Measurements from ENCODE around the gene PGLYRP2. TPM values are rescaled to one million over a fixed set of nuclear protein-coding genes. Genes with fewer than 3 reads are reported as not detected.

PGLYRP2 gene
- total and polyA plus RNA-seq, 9 of the 15 experiments (the other 6 are each of a cell fraction or from before 2014, with no cell fraction given) = not detected

- no peaks in the 10 kb centered on the region for H3K36me3 ChIP-seq (ENCODE audit: control insufficient read depth, insufficient read depth, low read length)
- H3K4me1 ChIP-seq (replicated peaks in 1 of 2; ENCODE audit: control insufficient read depth in 2 of 2, insufficient read depth in 2 of 2, low read length in 2 of 2) = peaks cover 3 to 20% of the 10 kb centered on the region in 2 experiments; a peak in 4 of 5 replicates
- H3K9ac ChIP-seq (ENCODE audit: insufficient read depth in 1 of 2, low read depth in 2 of 2, low read length in 2 of 2) = no peak overlapping the region
- CTCF ChIA-PET (ENCODE audit: low intra/inter-chr PET ratio) = no interaction called here
- in situ Hi-C loops (cut with MboI) = no loop called here
- H3K79me2 ChIP-seq (ENCODE audit: control insufficient read depth, insufficient read depth, low read length) = no peaks in the 10 kb centered on the region
- ATAC-seq (no peak), FAIRE-seq (peak; percentile 55), DNase-seq (ENCODE audit: extremely low read depth in 1 of 4, low spot score in 3 of 4) (no peak)
- BruUV-seq (replicated peaks) = no TSS peak
- peaks cover 10 to 25% of the 10 kb centered on the region in 2 experiments; a peak in 4 of 5 replicates for H3K27me3 ChIP-seq (ENCODE audit: control insufficient read depth in 2 of 2, insufficient read depth in 2 of 2, low read length in 2 of 2)
- no peak overlapping the region; the same call in 1 of the 2 replicates for H3K4me2 ChIP-seq (ENCODE audit: insufficient read depth, low read length)
- 3% methylated on average over 8 of the region's 8 CpGs for whole genome bisulfite sequencing (ENCODE audit: insufficient coverage, low coverage, missing lambda C conversion rate)
- H3K9me3 ChIP-seq (replicated peaks; ENCODE audit: control insufficient read depth, insufficient read depth, low read depth, low read length) = no peaks in the 10 kb centered on the region
- intact Hi-C loops (cut with micrococcal nuclease) = no loop called here
- H3K4me3 ChIP-seq = no peak overlapping the region
- H3K9me1 ChIP-seq (ENCODE audit: control insufficient read depth, insufficient read depth, low read length) = no peaks in the 10 kb centered on the region
- no peaks in the 10 kb centered on the region for H4K20me1 ChIP-seq (replicated peaks; ENCODE audit: control insufficient read depth, insufficient read depth, low read length)
- no peak overlapping the region for H3K27ac ChIP-seq (ENCODE audit: extremely low read depth, low read depth, low read length)
- POLR2A ChIA-PET = interaction anchor here (0.5 to 1.4 kb wide), 3 partner anchors 8 to 48 kb away, joined by 3 to 5 read pairs (median 3); partner anchors contain the start of gene AKAP8L
- no peak overlapping the region for H2AFZ ChIP-seq (ENCODE audit: low read depth, low read length)
- TF ChIP-seq C11orf30 (IDR thresholded peaks at IDR 0.05; ENCODE audit: low read depth) = peak; percentile 93
- TF ChIP-seq ARID1B (IDR thresholded peaks at IDR 0.05) = 0 out of 2 replicates have a peak, but pooled peaks have one; percentile 20
- TF ChIP-seq, protein P1, sequence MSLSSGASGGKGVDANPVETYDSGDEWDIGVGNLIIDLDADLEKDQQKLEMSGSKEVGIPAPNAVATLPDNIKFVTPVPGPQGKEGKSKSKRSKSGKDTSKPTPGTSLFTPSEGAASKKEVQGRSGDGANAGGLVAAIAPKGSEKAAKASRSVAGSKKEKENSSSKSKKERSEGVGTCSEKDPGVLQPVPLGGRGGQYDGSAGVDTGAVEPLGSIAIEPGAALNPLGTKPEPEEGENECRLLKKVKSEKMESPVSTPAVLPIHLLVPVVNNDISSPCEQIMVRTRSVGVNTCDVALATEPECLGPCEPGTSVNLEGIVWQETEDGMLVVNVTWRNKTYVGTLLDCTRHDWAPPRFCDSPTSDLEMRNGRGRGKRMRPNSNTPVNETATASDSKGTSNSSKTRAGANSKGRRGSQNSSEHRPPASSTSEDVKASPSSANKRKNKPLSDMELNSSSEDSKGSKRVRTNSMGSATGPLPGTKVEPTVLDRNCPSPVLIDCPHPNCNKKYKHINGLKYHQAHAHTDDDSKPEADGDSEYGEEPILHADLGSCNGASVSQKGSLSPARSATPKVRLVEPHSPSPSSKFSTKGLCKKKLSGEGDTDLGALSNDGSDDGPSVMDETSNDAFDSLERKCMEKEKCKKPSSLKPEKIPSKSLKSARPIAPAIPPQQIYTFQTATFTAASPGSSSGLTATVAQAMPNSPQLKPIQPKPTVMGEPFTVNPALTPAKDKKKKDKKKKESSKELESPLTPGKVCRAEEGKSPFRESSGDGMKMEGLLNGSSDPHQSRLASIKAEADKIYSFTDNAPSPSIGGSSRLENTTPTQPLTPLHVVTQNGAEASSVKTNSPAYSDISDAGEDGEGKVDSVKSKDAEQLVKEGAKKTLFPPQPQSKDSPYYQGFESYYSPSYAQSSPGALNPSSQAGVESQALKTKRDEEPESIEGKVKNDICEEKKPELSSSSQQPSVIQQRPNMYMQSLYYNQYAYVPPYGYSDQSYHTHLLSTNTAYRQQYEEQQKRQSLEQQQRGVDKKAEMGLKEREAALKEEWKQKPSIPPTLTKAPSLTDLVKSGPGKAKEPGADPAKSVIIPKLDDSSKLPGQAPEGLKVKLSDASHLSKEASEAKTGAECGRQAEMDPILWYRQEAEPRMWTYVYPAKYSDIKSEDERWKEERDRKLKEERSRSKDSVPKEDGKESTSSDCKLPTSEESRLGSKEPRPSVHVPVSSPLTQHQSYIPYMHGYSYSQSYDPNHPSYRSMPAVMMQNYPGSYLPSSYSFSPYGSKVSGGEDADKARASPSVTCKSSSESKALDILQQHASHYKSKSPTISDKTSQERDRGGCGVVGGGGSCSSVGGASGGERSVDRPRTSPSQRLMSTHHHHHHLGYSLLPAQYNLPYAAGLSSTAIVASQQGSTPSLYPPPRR (CRISPR knock-in tag; IDR thresholded peaks at IDR 0.05; ENCODE audit: borderline replicate concordance) = no peak
- TF ChIP-seq NFE2 (IDR thresholded peaks at IDR 0.05; ENCODE audit: low read depth) = peak; percentile 60; the same call in 1 of the 2 replicates
- TF ChIP-seq USF1 (CRISPR knock-in tag; IDR thresholded peaks at IDR 0.05) = no peak
- peak; percentile 75 for TF ChIP-seq MAFF (IDR thresholded peaks at IDR 0.05; ENCODE audit: low read length)
- 0 out of 2 replicates have a peak, but pooled peaks have one; percentile 33 for TF ChIP-seq BACH1 (tag; IDR thresholded peaks at IDR 0.05)
- TF ChIP-seq MAFK (IDR thresholded peaks at IDR 0.05; ENCODE audit: low read length) = peak; percentile 78
- peak; percentile 85 for TF ChIP-seq ZNF436 (CRISPR knock-in tag; IDR thresholded peaks at IDR 0.05)
- peak; percentile 96 for TF ChIP-seq ZNF316 (IDR thresholded peaks at IDR 0.05)
- TF ChIP-seq SOX6 (IDR thresholded peaks at IDR 0.05) = 0 out of 2 replicates have a peak, but pooled peaks have one; percentile 16
- peak; percentile 18; the same call in 1 of the 2 replicates for TF ChIP-seq ATF3 (IDR thresholded peaks at IDR 0.05)
- TF ChIP-seq ATF3 (CRISPR knock-in tag; conservative IDR thresholded peaks at IDR 0.05) = no peak
- TF ChIP-seq ZNF347 (CRISPR knock-in tag; IDR thresholded peaks at IDR 0.05; ENCODE audit: low read depth) = no peak
- 0 out of 2 replicates have a peak, but pooled peaks have one; percentile 22 for TF ChIP-seq NFE2L1 (tag; IDR thresholded peaks at IDR 0.05; ENCODE audit: borderline replicate concordance, low read depth)
Measured at GRCh38 chr19:15466851-15467733, 12.2 kb downstream of the PGLYRP2 start.
